ENCODE results near the gene DDI2.

DNA sequence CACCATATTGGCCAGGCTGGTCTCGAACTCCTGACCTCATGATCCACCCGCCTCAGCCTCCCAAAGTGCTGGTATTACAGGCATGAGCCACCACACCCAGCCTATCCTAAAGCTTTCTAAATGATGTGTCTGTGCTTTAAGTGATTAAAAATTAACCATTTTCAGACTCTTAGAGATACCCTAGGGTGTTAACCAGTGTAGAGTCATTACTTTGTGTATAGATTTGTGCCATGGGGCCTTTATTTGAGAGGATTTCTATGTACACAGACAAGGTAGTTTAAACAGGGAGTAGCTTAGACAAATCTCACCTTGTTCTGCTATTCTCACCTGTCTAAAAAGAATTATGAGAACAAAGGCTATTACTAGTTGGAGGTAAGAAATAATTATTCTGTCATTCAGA is 54.2 kb downstream of the DDI2 start:
- TF ChIP-seq EZH2 (IDR thresholded peaks at IDR 0.05; ENCODE audit: borderline replicate concordance) (no peak), CTCF (IDR thresholded peaks at IDR 0.05; ENCODE audit: poor library complexity) (no peak), EZH2phosphoT487 (IDR thresholded peaks at IDR 0.05; ENCODE audit: low read depth, severe bottlenecking, unreplicated experiment) (no peak)
